Measurements from ENCODE around the gene NPAS3. TPM values are rescaled to one million over a fixed set of nuclear protein-coding genes. Genes with fewer than 3 reads are reported as not detected.

NPAS3 gene
- total RNA-seq, 4 donors from 2014 or later: 1.5 to 12.3 (median 3.4) TPM

- WGBS, 2 donors: 94 to 96% methylated on average over 4 of the region's 4 CpGs
Observed at GRCh38 chr14:33057585-33057984, 118.9 kb downstream of the NPAS3 start.

GRCh38 chr14:33061667-33062325 is 123.1 kb downstream of the NPAS3 start:
- no peaks in the 10 kb centered on the region for H3K9me3 ChIP-seq
- DNase-seq (ENCODE audit: low spot score in 2 of 2): no peak
- H3K27ac ChIP-seq: no peak overlapping the region
- WGBS, 2 donors: 80 to 83% methylated on average over 6 of the region's 6 CpGs
- no peak for TF ChIP-seq POLR2A (IDR thresholded peaks at IDR 0.05)
- TF ChIP-seq EP300 (IDR thresholded peaks at IDR 0.05): no peak
- TF ChIP-seq, protein P1, sequence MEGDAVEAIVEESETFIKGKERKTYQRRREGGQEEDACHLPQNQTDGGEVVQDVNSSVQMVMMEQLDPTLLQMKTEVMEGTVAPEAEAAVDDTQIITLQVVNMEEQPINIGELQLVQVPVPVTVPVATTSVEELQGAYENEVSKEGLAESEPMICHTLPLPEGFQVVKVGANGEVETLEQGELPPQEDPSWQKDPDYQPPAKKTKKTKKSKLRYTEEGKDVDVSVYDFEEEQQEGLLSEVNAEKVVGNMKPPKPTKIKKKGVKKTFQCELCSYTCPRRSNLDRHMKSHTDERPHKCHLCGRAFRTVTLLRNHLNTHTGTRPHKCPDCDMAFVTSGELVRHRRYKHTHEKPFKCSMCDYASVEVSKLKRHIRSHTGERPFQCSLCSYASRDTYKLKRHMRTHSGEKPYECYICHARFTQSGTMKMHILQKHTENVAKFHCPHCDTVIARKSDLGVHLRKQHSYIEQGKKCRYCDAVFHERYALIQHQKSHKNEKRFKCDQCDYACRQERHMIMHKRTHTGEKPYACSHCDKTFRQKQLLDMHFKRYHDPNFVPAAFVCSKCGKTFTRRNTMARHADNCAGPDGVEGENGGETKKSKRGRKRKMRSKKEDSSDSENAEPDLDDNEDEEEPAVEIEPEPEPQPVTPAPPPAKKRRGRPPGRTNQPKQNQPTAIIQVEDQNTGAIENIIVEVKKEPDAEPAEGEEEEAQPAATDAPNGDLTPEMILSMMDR (IDR thresholded peaks at IDR 0.05): no peak
- H3K4me3 ChIP-seq: no peak overlapping the region
- no peaks in the 10 kb centered on the region for H3K4me1 ChIP-seq
- no peaks in the 10 kb centered on the region for H3K36me3 ChIP-seq
- no peaks in the 10 kb centered on the region for H3K27me3 ChIP-seq

More at GRCh38 chr14:33057585-33057984, 118.9 kb downstream of the NPAS3 start:
- H3K36me3 ChIP-seq: no peaks in the 10 kb centered on the region
- no peaks in the 10 kb centered on the region for H3K27me3 ChIP-seq
- no peak overlapping the region for H3K27ac ChIP-seq
- no peak overlapping the region for H3K4me3 ChIP-seq
- TF ChIP-seq POLR2A (IDR thresholded peaks at IDR 0.05): no peak
- TF ChIP-seq, protein P1 (IDR thresholded peaks at IDR 0.05): no peak
- TF ChIP-seq EP300 (IDR thresholded peaks at IDR 0.05): no peak
- no peaks in the 10 kb centered on the region for H3K9me3 ChIP-seq
- DNase-seq (ENCODE audit: low spot score in 2 of 2): no peak
- no peaks in the 10 kb centered on the region for H3K4me1 ChIP-seq

DNA sequence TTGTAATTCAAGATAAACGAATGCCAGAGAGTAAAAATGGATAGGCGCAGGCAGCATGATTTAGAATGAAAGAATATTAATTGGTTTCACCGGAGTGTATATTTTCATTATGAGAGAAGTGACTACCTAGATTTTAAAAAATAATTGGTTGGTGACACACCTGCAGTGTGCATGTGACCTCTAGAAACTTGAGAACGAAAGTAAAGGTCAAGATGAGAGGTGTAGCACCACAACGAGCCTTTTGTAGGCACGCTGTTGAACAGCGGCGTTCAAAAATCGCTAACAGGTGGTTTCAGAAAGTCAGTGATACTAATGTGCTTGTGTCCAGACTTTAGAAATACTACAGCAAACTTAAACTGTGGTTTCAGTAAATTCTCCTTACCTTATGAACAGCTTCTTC is 123.8 kb downstream of the NPAS3 start:
- 83 to 87% methylated on average over 9 of the region's 9 CpGs for WGBS, 2 donors
- no peak overlapping the region for H3K4me3 ChIP-seq
- no peaks in the 10 kb centered on the region for H3K36me3 ChIP-seq
- H3K27ac ChIP-seq: no peak overlapping the region
- DNase-seq (ENCODE audit: low spot score in 2 of 2): no peak
- H3K9me3 ChIP-seq: no peaks in the 10 kb centered on the region
- TF ChIP-seq, protein P1 (IDR thresholded peaks at IDR 0.05): no peak
- TF ChIP-seq POLR2A (IDR thresholded peaks at IDR 0.05) (no peak), EP300 (IDR thresholded peaks at IDR 0.05) (no peak)
- H3K27me3 ChIP-seq: no peaks in the 10 kb centered on the region
- no peaks in the 10 kb centered on the region for H3K4me1 ChIP-seq

- no peak for DNase-seq (ENCODE audit: low spot score in 2 of 2)
- H3K27me3 ChIP-seq: no peaks in the 10 kb centered on the region
- no peak overlapping the region for H3K4me3 ChIP-seq
- H3K4me1 ChIP-seq: no peaks in the 10 kb centered on the region
- no peaks in the 10 kb centered on the region for H3K9me3 ChIP-seq
- no peak overlapping the region for H3K27ac ChIP-seq
- TF ChIP-seq EP300 (IDR thresholded peaks at IDR 0.05) (no peak), POLR2A (IDR thresholded peaks at IDR 0.05) (no peak)
- TF ChIP-seq, protein P1 (IDR thresholded peaks at IDR 0.05): no peak
- whole genome bisulfite sequencing, 2 donors: 64 to 69% methylated on average over 2 of the region's 2 CpGs
- H3K36me3 ChIP-seq: no peaks in the 10 kb centered on the region
Observed at GRCh38 chr14:33062881-33063280, 124.2 kb downstream of the NPAS3 start.

GRCh38 chr14:33063521-33063920 is 124.8 kb downstream of the NPAS3 start:
- H3K27ac ChIP-seq: no peak overlapping the region
- no peaks in the 10 kb centered on the region for H3K9me3 ChIP-seq
- DNase-seq (ENCODE audit: low spot score in 2 of 2): no peak
- no peaks in the 10 kb centered on the region for H3K4me1 ChIP-seq
- TF ChIP-seq EP300 (IDR thresholded peaks at IDR 0.05) (no peak), POLR2A (IDR thresholded peaks at IDR 0.05) (no peak)
- TF ChIP-seq, protein P1 (IDR thresholded peaks at IDR 0.05): no peak
- no peak overlapping the region for H3K4me3 ChIP-seq
- no peaks in the 10 kb centered on the region for H3K27me3 ChIP-seq
- 93 to 99% methylated on average over 4 of the region's 4 CpGs for WGBS, 2 donors
- H3K36me3 ChIP-seq: no peaks in the 10 kb centered on the region

All from tibial nerve (tissue), 4 donors.